WI38 (cell line): ENCODE results near the gene DDR2.

Source experiments
- H3K4me3 ChIP-seq: 2 replicates; pipeline ENCODE4 v1.5.1; 2011; ENCODE audit warnings: low read depth, mild to moderate bottlenecking, control low read depth, low read length
- TF ChIP-seq, protein P1 (sequence below): IDR thresholded peaks from 2 replicates; pipeline ENCODE4 v1.5.1; 2012; ENCODE audit warnings: low read depth, mild to moderate bottlenecking, control low read depth, low read length

The DDR2 gene

DNA sequence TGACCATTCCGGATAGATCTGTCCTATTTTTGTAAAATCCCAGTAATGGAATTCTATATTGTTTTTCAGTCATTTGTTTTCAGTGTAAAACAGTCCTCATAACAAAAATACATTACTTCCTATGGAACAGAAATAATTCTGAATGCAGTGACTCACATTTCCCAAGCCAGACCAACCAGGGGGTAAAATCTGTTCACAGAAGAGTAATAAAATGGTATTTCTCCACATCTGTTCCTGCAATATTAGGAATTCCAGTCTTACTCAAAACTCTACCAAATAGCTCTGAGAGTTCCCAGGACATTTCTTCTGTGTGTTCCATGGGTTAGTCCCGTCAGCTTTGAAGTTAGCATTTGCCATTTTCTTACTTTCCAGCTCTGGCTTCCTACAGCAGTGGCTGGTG, 2.6 kb upstream of the DDR2 start:
- TF ChIP-seq, protein P1, sequence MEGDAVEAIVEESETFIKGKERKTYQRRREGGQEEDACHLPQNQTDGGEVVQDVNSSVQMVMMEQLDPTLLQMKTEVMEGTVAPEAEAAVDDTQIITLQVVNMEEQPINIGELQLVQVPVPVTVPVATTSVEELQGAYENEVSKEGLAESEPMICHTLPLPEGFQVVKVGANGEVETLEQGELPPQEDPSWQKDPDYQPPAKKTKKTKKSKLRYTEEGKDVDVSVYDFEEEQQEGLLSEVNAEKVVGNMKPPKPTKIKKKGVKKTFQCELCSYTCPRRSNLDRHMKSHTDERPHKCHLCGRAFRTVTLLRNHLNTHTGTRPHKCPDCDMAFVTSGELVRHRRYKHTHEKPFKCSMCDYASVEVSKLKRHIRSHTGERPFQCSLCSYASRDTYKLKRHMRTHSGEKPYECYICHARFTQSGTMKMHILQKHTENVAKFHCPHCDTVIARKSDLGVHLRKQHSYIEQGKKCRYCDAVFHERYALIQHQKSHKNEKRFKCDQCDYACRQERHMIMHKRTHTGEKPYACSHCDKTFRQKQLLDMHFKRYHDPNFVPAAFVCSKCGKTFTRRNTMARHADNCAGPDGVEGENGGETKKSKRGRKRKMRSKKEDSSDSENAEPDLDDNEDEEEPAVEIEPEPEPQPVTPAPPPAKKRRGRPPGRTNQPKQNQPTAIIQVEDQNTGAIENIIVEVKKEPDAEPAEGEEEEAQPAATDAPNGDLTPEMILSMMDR, result no peak
- H3K4me3 ChIP-seq, result no peak overlapping the region

DNA sequence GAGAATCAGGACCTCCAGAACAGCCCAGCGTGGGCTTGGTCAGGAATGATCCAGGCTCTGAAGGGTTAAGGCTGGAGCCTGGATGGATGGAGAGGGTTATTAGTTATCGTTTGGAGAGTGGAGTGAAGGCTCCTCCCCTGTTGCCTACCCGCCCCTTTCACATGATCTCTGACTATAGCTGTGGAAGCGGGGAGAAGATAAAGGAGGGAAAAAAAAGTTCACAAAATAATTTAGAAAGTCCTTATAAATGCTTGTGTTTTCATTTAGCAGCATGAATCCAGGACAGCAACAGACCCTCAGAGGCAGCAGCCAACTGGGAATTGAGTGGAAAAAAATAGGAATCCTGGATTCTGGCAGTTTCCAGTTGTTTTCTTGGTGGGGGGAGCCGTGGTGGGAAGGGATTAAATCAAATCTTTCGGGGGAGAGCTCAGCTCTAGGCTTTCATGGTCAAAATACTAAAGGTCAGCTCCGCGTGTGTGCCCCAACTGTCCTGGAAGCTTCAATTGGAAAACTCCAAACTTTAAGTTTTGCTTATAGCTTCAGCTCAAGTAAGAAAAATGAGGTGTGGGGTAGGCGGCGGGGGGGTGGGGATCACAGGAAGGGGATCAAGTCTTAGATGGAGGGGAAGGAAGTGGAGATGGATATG, 595 bp upstream of the DDR2 start:
- TF ChIP-seq, protein P1, result no peak
- peak overlapping the region; percentile 92 for H3K4me3 ChIP-seq

DNA sequence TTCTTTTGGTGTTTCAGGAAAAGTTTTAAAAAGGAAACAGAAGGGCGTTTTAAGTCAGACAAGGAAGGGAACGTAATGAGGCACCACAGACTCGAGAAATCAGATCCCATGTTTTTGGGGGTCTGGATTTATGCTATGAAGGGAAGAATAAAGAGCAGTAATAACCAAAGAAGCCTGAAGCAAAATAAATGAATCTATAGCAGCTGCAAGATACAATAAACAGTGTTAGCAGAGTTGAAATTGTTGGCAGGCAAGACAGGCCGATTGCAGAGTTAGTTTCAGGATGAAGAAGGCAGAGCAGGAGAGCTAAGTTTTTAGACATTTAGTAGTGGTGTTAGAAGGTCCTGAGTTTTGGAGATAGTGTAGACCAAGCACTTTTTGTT, 425 bp downstream of the DDR2 start:
- H3K4me3 ChIP-seq, result peak overlapping the region; percentile 92

DNA sequence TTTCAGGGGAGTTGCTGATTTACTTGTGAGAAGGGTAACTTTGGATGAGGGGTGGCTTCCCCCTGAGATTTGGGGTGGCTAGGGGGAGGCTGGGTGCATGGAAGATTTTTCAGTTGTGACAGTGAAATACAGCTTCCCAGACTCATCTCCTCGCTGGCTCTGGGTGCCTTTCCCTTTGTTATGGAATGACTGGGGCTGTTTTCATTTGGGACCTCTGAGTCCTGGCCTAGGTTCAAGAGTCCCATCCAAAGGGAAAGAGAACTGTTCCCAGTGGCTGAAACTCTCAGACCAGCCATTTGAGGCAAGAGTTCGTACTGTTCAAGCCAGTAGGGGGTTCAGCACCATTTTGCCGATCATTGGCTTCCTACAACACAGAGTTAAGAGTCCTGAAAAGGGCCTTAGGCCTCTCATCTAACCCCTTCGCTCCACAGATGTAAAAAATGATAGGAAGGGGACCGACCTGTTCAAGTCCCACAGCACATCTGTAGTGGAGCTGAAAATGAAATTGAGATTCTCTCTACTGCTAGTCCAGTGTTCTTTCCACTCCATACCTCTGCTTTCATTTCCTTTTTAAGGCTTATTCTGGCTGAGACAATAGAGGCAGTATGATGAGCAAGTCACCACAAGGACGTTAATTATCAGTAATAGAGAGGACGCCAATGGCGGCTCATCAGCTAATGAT, 958 bp downstream of the DDR2 start:
- TF ChIP-seq, protein P1, result no peak
- H3K4me3 ChIP-seq, result peak overlapping the region; percentile 92

More for the DNA sequence above, 425 bp downstream of the DDR2 start:
- TF ChIP-seq, protein P1, result no peak

DNA sequence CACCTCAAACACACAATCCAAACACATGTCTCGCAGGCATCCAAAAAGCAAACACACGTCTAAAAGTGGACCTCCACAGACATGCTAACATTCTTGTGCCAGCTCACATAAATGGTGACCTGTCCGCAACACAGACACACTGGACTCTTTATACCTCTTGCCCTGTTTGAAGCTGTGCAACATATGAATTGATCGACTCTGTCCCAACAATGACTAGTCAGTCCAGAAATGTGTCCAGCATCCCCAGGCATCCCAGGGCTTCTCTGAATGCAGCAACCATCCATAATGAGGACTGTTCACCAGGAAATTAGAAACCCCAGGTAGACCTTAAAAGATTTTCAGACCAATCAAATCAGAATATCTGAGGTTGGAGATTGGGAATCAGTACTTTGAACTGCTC, 3.2 kb downstream of the DDR2 start:
- TF ChIP-seq, protein P1, result no peak
- peak overlapping the region; percentile 92 for H3K4me3 ChIP-seq

DNA sequence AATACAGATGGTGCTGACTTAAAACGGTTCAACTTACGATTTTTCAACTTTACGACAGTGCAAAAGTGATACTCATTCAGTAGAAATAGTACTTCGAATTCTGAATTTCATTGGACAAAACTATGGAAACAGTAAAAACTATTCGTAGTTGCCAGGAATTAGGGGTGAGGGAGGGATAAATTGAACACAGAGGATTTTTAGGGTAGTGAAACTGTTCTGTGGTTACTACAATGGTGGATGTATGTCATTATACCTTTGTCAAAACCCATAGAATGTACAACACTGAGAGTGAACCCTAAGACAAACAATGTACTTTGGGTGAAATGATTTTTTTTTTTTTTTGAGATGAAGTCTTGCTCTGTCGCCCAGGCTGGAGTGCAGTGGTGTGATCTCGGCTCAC, 7.5 kb downstream of the DDR2 start:
- TF ChIP-seq, protein P1, result no peak
- H3K4me3 ChIP-seq, result no peak overlapping the region

DNA sequence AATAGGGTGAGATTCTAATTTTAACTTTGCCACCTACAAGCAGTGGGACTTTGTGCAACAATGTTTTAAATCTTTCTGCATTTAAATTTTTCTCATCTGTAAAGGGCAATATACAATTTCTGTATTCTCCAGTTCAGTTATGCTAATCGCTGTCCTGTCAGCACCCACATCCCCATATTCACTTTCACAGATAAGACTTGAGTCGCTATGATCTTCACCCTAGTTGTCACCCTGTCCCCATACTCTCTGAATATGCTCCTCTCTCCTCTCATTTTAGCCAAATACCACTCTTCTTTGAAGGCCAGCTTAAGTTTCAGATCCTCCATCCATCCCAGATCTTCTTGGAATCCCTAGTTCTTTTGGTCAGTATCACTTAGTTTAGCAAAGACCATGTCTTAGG, 8.8 kb downstream of the DDR2 start:
- TF ChIP-seq, protein P1, result no peak

More for the DNA sequence above, 8.8 kb downstream of the DDR2 start:
- no peak overlapping the region for H3K4me3 ChIP-seq
